ENCODE data around the gene IFITM10. TPM values are rescaled to one million over a fixed set of nuclear protein-coding genes. Genes with fewer than 3 reads are reported as not detected.

The IFITM10 gene
- polyA plus RNA-seq, 1 of the 3 experiments (the other 2 are of a cell fraction), result 0.21 TPM

- Histone ChIP-seq H3K9me3 (no peaks in the 10 kb centered on the region), H4K20me1 (ENCODE audit: insufficient read depth) (no peaks in the 10 kb centered on the region), H2AFZ (ENCODE audit: low read depth) (no peak overlapping the region), H3K27me3 (ENCODE audit: insufficient read depth) (no peaks in the 10 kb centered on the region), H3F3A (replicated peaks; ENCODE audit: insufficient read depth) (peaks cover 7% of the 10 kb centered on the region), H3K9ac (no peak overlapping the region), H3K4me1 (ENCODE audit: control insufficient read depth in 1 of 2, insufficient read depth in 2 of 2, low read depth in 1 of 2, low read length in 1 of 2) (peaks cover 0 to 41% of the 10 kb centered on the region in 2 experiments; a peak in 1 of 4 replicates), H3K9me2 (no peaks in the 10 kb centered on the region), H3K79me2 (ENCODE audit: insufficient read depth) (no peaks in the 10 kb centered on the region), H3K4me3 (ENCODE audit: low read depth in 2 of 2, low read length in 1 of 2) (no peak overlapping the region), H3K4me2 (no peak overlapping the region), H3K36me3 (replicated peaks in 1 of 2; ENCODE audit: control insufficient read depth in 1 of 2, insufficient read depth in 2 of 2, low read length in 1 of 2) (no peaks in the 10 kb centered on the region), H3K27ac (ENCODE audit: low read depth in 2 of 2, low read length in 1 of 2) (no peak overlapping the region)
- DNase-seq, result no peak
- ChIA-PET POLR2A (no interaction called here), CTCF (no interaction called here)
- no peak for TF ChIP-seq RXRA (IDR thresholded peaks at IDR 0.05; ENCODE audit: borderline replicate concordance, low read depth)
- no peak for TF ChIP-seq RFX5 (IDR thresholded peaks at IDR 0.05; ENCODE audit: low read length)
- no peak for TF ChIP-seq FOXM1 (IDR thresholded peaks at IDR 0.05; ENCODE audit: low read depth)
- TF ChIP-seq FOXJ3 (CRISPR knock-in tag; IDR thresholded peaks at IDR 0.05), result no peak
- no peak for TF ChIP-seq RCOR1 (IDR thresholded peaks at IDR 0.05; ENCODE audit: low read length)
- TF ChIP-seq GATA2 (CRISPR knock-in tag; IDR thresholded peaks at IDR 0.05), result no peak
- WGBS (ENCODE audit: low lambda C conversion rate), result 53% methylated on average over 4 of the region's 4 CpGs
These were observed 8.0 kb downstream of the IFITM10 start for GRCh38 chr11:1742371-1742770.

GRCh38 chr11:1741741-1742140, 8.7 kb downstream of the IFITM10 start:
- Histone ChIP-seq H3K4me2 (no peak overlapping the region), H3F3A (replicated peaks; ENCODE audit: insufficient read depth) (peaks cover 7% of the 10 kb centered on the region), H3K27ac (ENCODE audit: low read depth in 2 of 2, low read length in 1 of 2) (no peak overlapping the region), H4K20me1 (ENCODE audit: insufficient read depth) (no peaks in the 10 kb centered on the region), H3K79me2 (ENCODE audit: insufficient read depth) (no peaks in the 10 kb centered on the region), H3K9ac (no peak overlapping the region), H3K9me2 (no peaks in the 10 kb centered on the region), H3K27me3 (ENCODE audit: insufficient read depth) (no peaks in the 10 kb centered on the region), H3K4me3 (ENCODE audit: low read depth in 2 of 2, low read length in 1 of 2) (no peak overlapping the region), H3K9me3 (no peaks in the 10 kb centered on the region), H2AFZ (ENCODE audit: low read depth) (no peak overlapping the region), H3K4me1 (ENCODE audit: control insufficient read depth in 1 of 2, insufficient read depth in 2 of 2, low read depth in 1 of 2, low read length in 1 of 2) (peaks cover 0 to 35% of the 10 kb centered on the region in 2 experiments; a peak in 1 of 4 replicates), H3K36me3 (replicated peaks in 1 of 2; ENCODE audit: control insufficient read depth in 1 of 2, insufficient read depth in 2 of 2, low read length in 1 of 2) (no peaks in the 10 kb centered on the region)
- CTCF ChIA-PET, result no interaction called here
- WGBS (ENCODE audit: low lambda C conversion rate), result 52% methylated on average over 4 of the region's 4 CpGs
- POLR2A ChIA-PET, result no interaction called here
- TF ChIP-seq RFX5 (IDR thresholded peaks at IDR 0.05; ENCODE audit: low read length) (no peak), TEAD4 (IDR thresholded peaks at IDR 0.05; ENCODE audit: borderline replicate concordance, insufficient read depth) (no peak), MAX (IDR thresholded peaks at IDR 0.05; ENCODE audit: low read depth) (no peak), CHD2 (IDR thresholded peaks at IDR 0.05; ENCODE audit: low read length, partially characterized antibody) (no peak), EZH2phosphoT487 (IDR thresholded peaks at IDR 0.05; ENCODE audit: borderline replicate concordance, low read depth) (no peak), ELF1 (IDR thresholded peaks at IDR 0.05) (no peak), POLR2AphosphoS5 (IDR thresholded peaks at IDR 0.05; ENCODE audit: low read depth, low read length) (no peak)
- no peak for DNase-seq

GRCh38 chr11:1740786-1741530, 9.4 kb downstream of the IFITM10 start:
- Histone ChIP-seq H2AFZ (ENCODE audit: low read depth) (no peak overlapping the region), H3K79me2 (ENCODE audit: insufficient read depth) (no peaks in the 10 kb centered on the region), H3K9me3 (no peaks in the 10 kb centered on the region), H3K4me3 (ENCODE audit: low read depth in 2 of 2, low read length in 1 of 2) (no peak overlapping the region), H3K9ac (no peak overlapping the region), H3K9me2 (no peaks in the 10 kb centered on the region), H3K4me1 (ENCODE audit: control insufficient read depth in 1 of 2, insufficient read depth in 2 of 2, low read depth in 1 of 2, low read length in 1 of 2) (peaks cover 0 to 27% of the 10 kb centered on the region in 2 experiments; a peak in 1 of 4 replicates), H3K27me3 (ENCODE audit: insufficient read depth) (no peaks in the 10 kb centered on the region), H3K36me3 (replicated peaks in 1 of 2; ENCODE audit: control insufficient read depth in 1 of 2, insufficient read depth in 2 of 2, low read length in 1 of 2) (no peaks in the 10 kb centered on the region), H4K20me1 (ENCODE audit: insufficient read depth) (no peaks in the 10 kb centered on the region), H3K4me2 (no peak overlapping the region), H3F3A (replicated peaks; ENCODE audit: insufficient read depth) (peaks cover 7% of the 10 kb centered on the region), H3K27ac (ENCODE audit: low read depth in 2 of 2, low read length in 1 of 2) (no peak overlapping the region)
- CTCF ChIA-PET, result interaction anchor here (1.1 kb wide), 1 partner anchor 47 kb away, joined by 5 read pairs; no protein-coding TSS in a partner anchor
- 63% methylated on average over 8 of the region's 8 CpGs for WGBS (ENCODE audit: low lambda C conversion rate)
- POLR2A ChIA-PET, result no interaction called here
- no peak for DNase-seq
- TF ChIP-seq TEAD4 (IDR thresholded peaks at IDR 0.05; ENCODE audit: borderline replicate concordance, insufficient read depth) (no peak), TCF12 (IDR thresholded peaks at IDR 0.05) (no peak), RXRA (IDR thresholded peaks at IDR 0.05; ENCODE audit: borderline replicate concordance, low read depth) (no peak), GATA2 (CRISPR knock-in tag; IDR thresholded peaks at IDR 0.05) (no peak), MAX (IDR thresholded peaks at IDR 0.05; ENCODE audit: low read depth) (no peak), POLR2AphosphoS5 (IDR thresholded peaks at IDR 0.05; ENCODE audit: low read depth, low read length) (no peak), FOSL2 (IDR thresholded peaks at IDR 0.05; ENCODE audit: borderline replicate concordance, low read depth) (no peak), ELF1 (IDR thresholded peaks at IDR 0.05) (no peak), SIN3A (IDR thresholded peaks at IDR 0.05; ENCODE audit: borderline replicate concordance, low read depth, low read length) (no peak), TAF1 (IDR thresholded peaks at IDR 0.05; ENCODE audit: borderline replicate concordance, low read depth, low read length) (no peak), EP300 (IDR thresholded peaks at IDR 0.05; ENCODE audit: borderline replicate concordance in 1 of 2, low read depth in 1 of 2, low read length in 1 of 2) (no peak), MXI1 (IDR thresholded peaks at IDR 0.05; ENCODE audit: low read depth, low read length) (no peak), CHD2 (IDR thresholded peaks at IDR 0.05; ENCODE audit: low read length, partially characterized antibody) (no peak), FOXM1 (IDR thresholded peaks at IDR 0.05; ENCODE audit: low read depth) (no peak), CTCF (IDR thresholded peaks at IDR 0.05) (no peak)

All from SK-N-SH (cell line).